GM03348 (cell line): ENCODE data around the gene NEK9.
"Not testable (repeated sequence)": the region's sequence is repeated elsewhere in the genome, so short reads cannot be mapped to it uniquely, and the experiment has no call there.

Experiments
- DNase-seq: peaks from one replicate; pipeline ENCODE4 v3.0.0; 2012; ENCODE audit warnings: low spot score

NEK9 gene

GRCh38 chr14:75143761-75144527 is 17.1 kb upstream of the NEK9 start:
- no peak for DNase-seq

DNA sequence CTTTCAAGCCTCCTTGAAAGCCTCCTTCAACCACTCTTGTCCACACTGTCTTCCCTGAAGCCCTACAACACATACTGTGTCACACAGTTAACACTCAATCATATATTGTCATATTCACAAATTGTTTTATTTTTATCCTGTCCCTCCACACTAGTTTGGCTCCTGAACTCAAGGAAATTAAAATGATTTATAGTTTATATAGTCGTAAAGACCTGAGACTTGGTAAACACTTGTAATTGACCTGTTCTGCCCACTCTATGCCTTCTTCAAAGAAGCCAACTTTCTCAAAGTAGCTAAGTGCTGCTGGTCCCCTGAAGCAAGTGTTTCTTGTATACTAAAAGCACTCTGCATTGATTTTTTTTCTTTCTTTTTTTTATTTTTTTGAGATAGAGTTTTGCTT is 15.6 kb upstream of the NEK9 start:
- DNase-seq: no peak

DNA sequence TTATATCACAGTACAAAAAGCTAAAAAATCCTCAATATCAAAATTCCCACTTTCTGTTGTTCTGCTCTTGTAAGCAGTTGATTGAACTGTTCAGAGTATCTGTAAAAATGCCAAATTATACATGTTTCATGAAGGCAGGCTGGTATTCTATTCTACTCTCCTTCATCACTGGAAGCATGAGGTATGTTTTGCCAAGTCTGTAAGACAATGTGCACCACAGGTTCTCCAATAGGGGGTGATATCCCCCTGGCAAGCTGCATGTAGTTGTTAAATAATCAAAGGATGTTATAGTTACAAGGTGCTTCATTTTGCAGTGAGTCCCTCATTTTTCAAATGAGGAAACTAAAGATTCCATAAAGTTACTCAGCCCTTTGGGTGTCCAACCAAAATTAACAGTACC is 15.1 kb upstream of the NEK9 start:
- no peak for DNase-seq

DNA sequence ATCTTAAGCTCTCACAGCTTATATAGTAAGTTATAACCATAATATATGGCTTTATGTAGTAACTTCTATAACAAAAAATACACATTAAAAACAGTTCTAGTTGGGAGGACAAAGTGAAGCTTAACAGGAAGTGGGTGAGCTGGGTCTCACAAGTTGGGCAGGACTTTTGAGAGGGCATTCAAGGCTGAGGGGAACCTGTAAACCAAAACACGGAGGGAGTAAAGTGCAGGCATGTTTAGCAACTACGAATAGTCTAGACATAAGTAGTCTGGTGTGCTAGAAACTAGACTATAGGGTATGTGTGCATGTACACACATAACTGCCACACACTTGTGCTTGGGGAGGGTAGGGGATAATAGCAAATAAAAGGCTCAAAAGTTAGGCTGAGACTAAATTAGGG is 14.2 kb upstream of the NEK9 start:
- DNase-seq: no peak

- no peak for DNase-seq
These were observed 13.8 kb upstream of the NEK9 start for GRCh38 chr14:75140620-75141019.

DNA sequence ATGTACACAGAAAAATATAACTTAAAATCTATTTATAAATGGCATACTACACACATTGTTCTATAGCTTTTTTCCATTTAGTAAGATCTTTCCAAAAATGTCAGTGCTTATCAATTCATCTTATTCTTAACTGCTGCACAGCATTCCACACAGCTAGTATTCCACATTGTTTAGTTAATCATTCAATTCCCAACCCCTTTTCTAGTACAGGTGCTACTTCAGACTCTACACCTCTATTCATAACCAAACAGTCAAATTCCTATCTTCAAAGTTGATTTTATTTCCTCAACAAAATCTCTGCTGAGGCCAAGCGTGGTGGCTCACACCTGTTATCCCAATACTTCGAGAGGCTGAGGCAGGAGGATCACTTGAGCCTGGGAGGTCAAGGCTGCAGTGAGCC is 12.3 kb upstream of the NEK9 start:
- no peak for DNase-seq

DNA sequence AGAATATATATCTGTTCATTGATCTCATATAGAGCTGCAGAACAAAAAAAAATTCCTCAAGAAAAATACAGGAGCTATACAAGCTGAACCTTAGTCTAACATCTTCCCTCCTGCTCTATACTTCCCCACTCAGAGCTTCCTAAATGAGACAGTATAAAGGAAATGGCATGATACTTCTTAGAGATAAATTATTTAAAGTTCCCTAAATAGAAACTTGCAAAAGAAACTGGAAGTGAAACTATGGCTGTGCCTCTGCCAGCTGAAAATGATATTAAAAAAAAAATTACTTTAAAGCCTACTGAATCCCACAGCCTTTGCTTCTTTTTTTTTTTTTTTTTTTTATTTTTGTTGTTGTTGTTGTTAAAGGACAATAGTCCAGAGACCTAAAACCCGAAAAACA is 11.6 kb upstream of the NEK9 start:
- DNase-seq: no peak

- DNase-seq: no peak
These were observed 7.8 kb upstream of the NEK9 start for GRCh38 chr14:75134644-75135043.

DNA sequence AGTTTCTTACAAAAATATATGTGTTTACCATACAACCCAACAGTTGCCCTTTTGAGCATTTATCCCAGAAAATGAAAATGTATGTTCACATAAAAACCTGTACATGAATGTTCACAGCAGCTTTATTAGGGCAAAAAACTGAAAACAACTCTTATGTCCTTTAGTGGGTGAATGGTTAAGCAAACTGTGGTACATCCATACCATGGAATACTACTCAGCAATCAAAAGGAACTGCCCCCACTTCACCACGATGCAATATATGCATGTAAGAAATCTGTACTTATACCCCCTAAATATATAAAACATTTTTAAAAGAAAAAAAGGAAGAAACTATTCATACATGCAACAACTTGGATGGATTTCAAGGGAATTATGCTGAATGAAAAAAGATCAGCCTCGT is 6.7 kb upstream of the NEK9 start:
- no peak for DNase-seq

GRCh38 chr14:75132382-75133086 is 5.7 kb upstream of the NEK9 start:
- DNase-seq: peak; percentile 59

DNA sequence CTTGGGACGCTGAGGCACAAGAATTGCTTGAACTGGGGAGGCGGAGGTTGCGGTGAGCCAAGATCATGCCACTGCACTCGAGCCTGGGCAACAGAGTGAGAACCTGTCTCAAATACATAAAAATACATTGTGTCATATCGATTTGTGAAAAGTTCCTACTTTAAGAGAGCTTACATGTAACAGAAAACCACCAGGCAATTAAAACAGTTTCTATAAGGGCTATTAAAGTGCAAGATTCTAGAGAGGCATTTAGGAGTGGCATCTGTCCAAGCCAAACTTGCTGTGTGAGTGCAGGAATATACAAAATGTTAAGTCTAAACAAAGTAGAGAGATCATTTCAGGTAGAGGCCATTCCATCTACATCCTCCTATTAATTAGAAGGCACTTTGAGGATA is 1.7 kb upstream of the NEK9 start:
- no peak for DNase-seq

- no peak for DNase-seq
These were observed 1.2 kb upstream of the NEK9 start for GRCh38 chr14:75127903-75128595.

GRCh38 chr14:75127474-75127820 is 599 bp upstream of the NEK9 start:
- DNase-seq: not testable (repeated sequence)

DNA sequence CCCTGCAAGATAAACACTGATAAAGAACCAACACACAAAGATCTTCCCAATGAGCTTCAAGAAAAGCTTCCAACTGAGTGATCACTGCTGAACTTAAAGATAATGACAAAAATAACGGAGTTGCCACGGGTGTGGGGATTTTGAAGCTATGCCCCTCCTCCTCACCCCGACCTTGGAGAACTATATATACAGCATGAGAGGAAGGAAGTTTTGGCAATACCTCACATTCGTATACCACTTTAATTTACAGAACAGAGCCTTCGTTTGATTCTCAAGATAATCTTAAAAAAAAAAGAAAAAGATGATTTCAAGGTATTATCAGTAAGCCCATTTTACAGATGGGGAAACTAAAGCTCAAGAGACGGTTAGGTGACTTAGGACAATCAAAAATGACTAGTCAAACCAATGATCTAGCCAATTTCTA is 715 bp downstream of the NEK9 start:
- no peak for DNase-seq

GRCh38 chr14:75125617-75126016 is 1.2 kb downstream of the NEK9 start:
- DNase-seq: peak; percentile 28

DNA sequence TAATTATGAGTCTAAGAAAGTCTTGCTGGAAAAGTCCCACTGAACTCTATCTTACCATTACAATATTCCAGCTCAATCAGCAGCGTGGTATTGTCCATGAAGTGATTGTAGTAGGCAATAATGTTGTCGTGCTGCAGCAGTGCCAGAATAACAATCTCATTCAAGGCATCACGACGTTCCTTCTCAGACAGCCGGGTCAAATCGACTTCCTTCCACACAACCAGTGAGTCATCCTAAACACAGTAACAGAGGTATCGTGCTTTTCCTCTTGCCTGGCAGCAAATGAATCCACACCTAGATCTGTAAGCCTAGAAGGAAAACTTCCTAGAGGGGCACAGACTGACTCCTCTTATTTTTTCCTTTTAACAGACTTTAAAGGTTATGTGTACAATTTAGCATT is 2.9 kb downstream of the NEK9 start:
- peak; percentile 44 for DNase-seq

GRCh38 chr14:75121552-75121951 is 5.3 kb downstream of the NEK9 start:
- DNase-seq: no peak

DNA sequence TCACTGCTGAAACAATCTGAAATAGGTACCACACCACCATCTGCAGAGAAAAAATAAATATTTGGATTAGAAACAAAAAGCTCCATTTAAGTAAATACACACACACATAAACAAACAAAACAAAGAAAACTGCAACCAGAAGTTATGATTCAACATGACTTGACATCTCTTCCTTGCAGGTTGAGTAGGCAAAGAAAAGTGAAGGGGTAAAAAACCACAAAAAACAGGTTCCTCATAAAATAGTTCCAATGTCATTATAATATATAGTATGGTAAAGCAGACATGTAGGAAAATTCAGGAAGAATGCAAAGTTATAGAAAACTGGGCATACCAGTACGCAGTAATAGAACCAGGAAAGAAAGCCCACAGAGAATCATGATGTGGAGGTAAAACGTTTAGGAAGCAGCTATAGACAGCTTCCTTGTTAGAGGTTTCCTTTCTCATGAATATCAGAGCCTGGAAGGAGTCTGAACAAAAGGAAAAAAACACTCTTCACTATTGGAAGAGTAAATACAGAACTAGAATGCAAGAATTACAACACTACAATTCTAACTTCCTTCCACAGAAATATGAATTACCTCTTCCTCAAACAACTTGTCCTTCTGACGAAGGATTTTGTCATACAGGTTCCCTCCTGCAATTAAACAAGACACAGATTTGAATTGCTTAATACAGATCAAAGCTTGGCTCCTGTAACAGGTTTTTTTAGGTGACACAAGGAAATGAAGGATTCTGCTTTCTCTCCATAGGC is 6.1 kb downstream of the NEK9 start:
- no peak for DNase-seq

GRCh38 chr14:75119056-75119455 is 7.8 kb downstream of the NEK9 start:
- DNase-seq: no peak

GRCh38 chr14:75113932-75114539 is 12.8 kb downstream of the NEK9 start:
- no peak for DNase-seq

DNA sequence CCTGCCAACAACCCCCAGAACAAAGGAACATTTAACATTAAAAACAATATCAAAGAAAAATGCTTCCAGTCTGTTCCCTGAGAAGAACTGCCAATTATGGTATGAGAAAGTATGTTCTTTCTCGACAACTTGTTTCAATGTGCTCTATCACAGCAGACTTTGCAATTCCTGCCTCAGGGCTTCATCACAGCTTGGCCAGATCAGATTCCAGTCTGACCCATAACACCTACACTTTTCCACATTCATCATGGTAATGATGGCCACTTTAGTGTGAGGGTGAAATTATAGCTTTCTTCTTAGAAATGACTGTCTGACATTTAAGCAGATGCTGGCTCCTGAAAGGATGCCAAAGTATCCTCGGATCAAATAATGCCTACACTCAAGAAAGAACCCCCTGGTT is 17.0 kb downstream of the NEK9 start:
- DNase-seq: no peak

DNA sequence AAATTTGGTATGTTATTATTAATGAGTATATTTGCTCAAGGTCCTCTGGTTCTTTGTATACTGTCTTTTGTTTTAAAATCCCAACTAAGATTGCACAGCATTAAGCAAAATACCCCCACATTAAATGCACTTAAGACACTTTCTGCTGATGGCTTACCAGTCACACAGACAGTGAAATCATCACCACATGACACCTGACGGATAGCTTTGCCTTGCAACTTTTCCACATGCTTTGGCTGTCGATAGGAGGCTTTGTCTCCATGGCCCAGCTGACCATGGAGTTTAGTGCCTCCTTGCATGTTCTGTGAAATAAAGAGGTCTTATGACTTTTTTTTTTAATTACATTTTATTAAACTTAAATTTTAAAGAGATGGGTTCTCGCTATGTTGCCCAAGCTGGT is 19.7 kb downstream of the NEK9 start:
- DNase-seq: no peak
